Fibroblast of lung (primary cell): ENCODE measurements around the gene PCED1A. TPM values are rescaled to one million over a fixed set of nuclear protein-coding genes. Genes with fewer than 3 reads are reported as not detected.

ENCODE experiments used
- DNase-seq, 2 donors: peaks; one replicate each; pipeline versions ENCODE4 v3.0.0 to v3.0.0-alpha.2; 2010; ENCODE audit warnings: low read depth in 2 of 2
- H2AFZ ChIP-seq: 2 replicates; pipeline ENCODE4 v1.5.1; 2012; ENCODE audit warnings: low read length, control low read depth, inconsistent platforms
- H3K27ac ChIP-seq: 2 replicates; pipeline ENCODE4 v1.5.1; 2011; ENCODE audit warnings: low read length, control low read depth; ENCODE audit not compliant: insufficient read depth
- H3K27me3 ChIP-seq: 2 replicates; pipeline ENCODE4 v1.5.1; 2011; ENCODE audit warnings: mild to moderate bottlenecking, low read length; ENCODE audit not compliant: control insufficient read depth, insufficient read depth
- H3K36me3 ChIP-seq: 2 replicates; pipeline ENCODE4 v1.5.1; 2011; ENCODE audit warnings: low read length; ENCODE audit not compliant: control insufficient read depth, insufficient read depth
- H3K4me1 ChIP-seq: 2 replicates; pipeline ENCODE4 v1.5.1; 2011; ENCODE audit warnings: low read length; ENCODE audit not compliant: control insufficient read depth, insufficient read depth; ENCODE audit errors: extremely low read depth
- H3K4me2 ChIP-seq: 2 replicates; pipeline ENCODE4 v1.5.1; 2011; ENCODE audit warnings: low read length, control low read depth; ENCODE audit not compliant: insufficient read depth; ENCODE audit errors: extremely low read depth
- H3K4me3 ChIP-seq, 4 experiments: fragments of 200-600 bp in 1 of 4; sonication (generic) in 1 of 4; replicated peaks in 1 of 4; 2 replicates each; pipeline ENCODE4 v1.5.1; 2011 to 2016; ENCODE audit warnings: low read length in 4 of 4, low read depth in 3 of 4, mild to moderate bottlenecking in 3 of 4, control low read depth in 2 of 4, inconsistent platforms in 1 of 4, mixed read lengths in 1 of 4; ENCODE audit not compliant: insufficient read depth in 1 of 4; ENCODE audit errors: control extremely low read depth in 1 of 4
- H3K79me2 ChIP-seq: 2 replicates; pipeline ENCODE4 v1.5.1; 2012; ENCODE audit warnings: mild to moderate bottlenecking, low read length, inconsistent platforms; ENCODE audit not compliant: control insufficient read depth, insufficient read depth
- H3K9ac ChIP-seq: 2 replicates; pipeline ENCODE4 v1.5.1; 2011; ENCODE audit warnings: mild to moderate bottlenecking, low read length, control low read depth; ENCODE audit not compliant: insufficient read depth
- H3K9me3 ChIP-seq: 2 replicates; pipeline ENCODE4 v1.5.1; 2012; ENCODE audit warnings: low read depth, low read length; ENCODE audit not compliant: control insufficient read depth, insufficient read depth
- H4K20me1 ChIP-seq: 2 replicates; pipeline ENCODE4 v1.5.1; 2011; ENCODE audit warnings: low read length; ENCODE audit not compliant: control insufficient read depth, insufficient read depth; ENCODE audit errors: extremely low read depth
- CTCF ChIP-seq, 2 donors: IDR thresholded peaks in 1 of 2; conservative IDR thresholded peaks in 1 of 2; 1 replicate in 1 of 2; 2 replicates in 1 of 2; pipeline ENCODE4 v1.5.1; 2011 to 2012; ENCODE audit warnings: low read length in 2 of 2, control low read depth in 1 of 2, inconsistent platforms in 1 of 2, low read depth in 1 of 2, mild to moderate bottlenecking in 1 of 2
- EZH2 ChIP-seq: IDR thresholded peaks from 2 replicates; pipeline ENCODE4 v1.5.1; 2012; ENCODE audit warnings: low read length, control low read depth, mild to moderate bottlenecking; ENCODE audit errors: missing control alignments
- polyA plus RNA-seq, 2 donors: library from polyadenylated mRNA; depleted of rRNA in 1 of 2; stranded (reverse) in 1 of 2; unstranded in 1 of 2; fragments of >200 nt; gene quantifications; 2 replicates each; pipeline ENCODE4 v1.2.1, GENCODE V29; 2011 to 2012; ENCODE audit warnings: missing spikeins in 1 of 2
- total RNA-seq: library from RNA; depleted of rRNA; stranded (reverse); fragments of >200 nt; gene quantifications from 2 replicates; pipeline ENCODE4 v1.2.1, GENCODE V29; 2014

The PCED1A gene
- total and polyA plus RNA-seq, 2 donors (not counting 1 experiment from before 2014, with no cell fraction given) = 16.4 to 26.4 TPM

GRCh38 chr20:2804852-2805688 is 35.4 kb downstream of the PCED1A start:
- H3K36me3 ChIP-seq = no peaks in the 10 kb centered on the region
- H3K27me3 ChIP-seq = peaks cover 64% of the 10 kb centered on the region
- no peaks in the 10 kb centered on the region for H3K9me3 ChIP-seq
- H4K20me1 ChIP-seq = no peaks in the 10 kb centered on the region
- no peak overlapping the region for H3K4me2 ChIP-seq
- no peak overlapping the region for H3K27ac ChIP-seq
- H3K9ac ChIP-seq = no peak overlapping the region
- TF ChIP-seq CTCF (conservative IDR thresholded peaks at IDR 0.05 in 1 of 2, IDR thresholded peaks at IDR 0.05 in 1 of 2; ENCODE audit: low read depth in 1 of 2, low read length in 2 of 2) = no peak
- no peak for TF ChIP-seq EZH2
- H2AFZ ChIP-seq = no peak overlapping the region
- no peak overlapping the region for H3K4me3 ChIP-seq
- peaks cover 3% of the 10 kb centered on the region for H3K4me1 ChIP-seq
- no peaks in the 10 kb centered on the region for H3K79me2 ChIP-seq
- DNase-seq = no peak

- Histone ChIP-seq H3K27ac (no peak overlapping the region), H3K9me3 (no peaks in the 10 kb centered on the region), H3K4me1 (peaks cover 5% of the 10 kb centered on the region), H3K27me3 (peaks cover 72% of the 10 kb centered on the region), H3K4me2 (no peak overlapping the region), H3K79me2 (no peaks in the 10 kb centered on the region), H3K9ac (no peak overlapping the region), H3K36me3 (no peaks in the 10 kb centered on the region), H2AFZ (no peak overlapping the region), H4K20me1 (no peaks in the 10 kb centered on the region), H3K4me3 (no peak overlapping the region)
- no peak for DNase-seq
- TF ChIP-seq CTCF (conservative IDR thresholded peaks at IDR 0.05 in 1 of 2, IDR thresholded peaks at IDR 0.05 in 1 of 2; ENCODE audit: low read depth in 1 of 2, low read length in 2 of 2) (no peak), EZH2 (no peak)
Measured at GRCh38 chr20:2804041-2804828, 36.2 kb downstream of the PCED1A start.

GRCh38 chr20:2801286-2801728 is 39.1 kb downstream of the PCED1A start:
- Histone ChIP-seq H3K4me2 (no peak overlapping the region), H3K4me1 (peaks cover 5% of the 10 kb centered on the region), H3K79me2 (no peaks in the 10 kb centered on the region), H3K9ac (no peak overlapping the region), H4K20me1 (no peaks in the 10 kb centered on the region), H3K27ac (no peak overlapping the region), H2AFZ (no peak overlapping the region), H3K27me3 (peaks cover 60% of the 10 kb centered on the region), H3K9me3 (no peaks in the 10 kb centered on the region), H3K36me3 (no peaks in the 10 kb centered on the region), H3K4me3 (no peak overlapping the region)
- TF ChIP-seq CTCF (conservative IDR thresholded peaks at IDR 0.05 in 1 of 2, IDR thresholded peaks at IDR 0.05 in 1 of 2; ENCODE audit: low read depth in 1 of 2, low read length in 2 of 2) (no peak), EZH2 (no peak)
- DNase-seq = no peak
